Prostate gland (tissue), 2 donors: ENCODE measurements around the gene THSD4.

Source experiments
- CTCF ChIP-seq, 4 experiments: fragments of 200-600 bp in 2 of 4; fragments of 450-650 bp in 2 of 4; sonication (generic) in 2 of 4; IDR thresholded peaks; 1 replicate in 3 of 4; 2 replicates in 1 of 4; pipeline ENCODE4 v1.5.1; 2016 to 2019; ENCODE audit warnings: antibody characterized with exemption in 4 of 4, mild to moderate bottlenecking in 2 of 4, moderate library complexity in 2 of 4
- POLR2A ChIP-seq: fragments of 450-650 bp; IDR thresholded peaks from one replicate; pipeline ENCODE4 v1.6.1; 2016; ENCODE audit warnings: antibody characterized with exemption, mild to moderate bottlenecking

DNA sequence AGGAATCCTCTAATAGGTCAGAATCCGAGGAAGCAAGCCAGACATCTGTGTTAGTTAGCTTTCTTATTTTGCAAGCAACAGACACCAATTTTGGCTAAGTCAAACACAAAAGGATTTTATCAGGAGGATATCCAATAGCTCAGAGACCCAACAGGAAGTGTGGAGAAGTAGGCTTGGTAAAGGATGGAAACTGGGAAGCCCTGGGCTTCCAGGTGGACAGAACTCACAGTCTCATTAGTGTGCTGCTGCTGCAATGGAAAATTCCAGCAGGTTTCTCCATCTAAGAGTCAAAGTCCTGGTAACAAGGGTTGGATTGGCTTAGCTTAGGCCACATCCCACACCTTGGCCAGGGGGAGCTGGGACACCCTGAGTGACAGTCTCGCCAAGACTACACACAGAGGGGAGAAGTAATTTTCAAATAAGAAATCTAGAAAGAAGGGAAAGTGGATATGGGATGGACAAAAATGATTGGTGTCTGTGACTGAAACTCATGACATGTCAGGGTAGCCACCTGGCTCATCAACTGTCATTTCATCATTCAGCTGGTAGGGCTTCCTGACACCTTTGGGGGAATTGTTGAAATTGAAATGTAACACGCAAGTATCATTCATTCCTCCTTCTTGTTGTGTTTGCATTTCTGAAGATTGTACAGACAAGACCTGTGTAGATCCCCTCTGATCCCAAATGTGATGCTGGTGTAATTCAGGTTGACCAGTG lies 158.6 kb downstream of the THSD4 start:
- no peak for TF ChIP-seq CTCF (IDR thresholded peaks at IDR 0.05)
- TF ChIP-seq POLR2A, result no peak
